ENCODE results near the gene CTSW.

Gene CTSW

DNA sequence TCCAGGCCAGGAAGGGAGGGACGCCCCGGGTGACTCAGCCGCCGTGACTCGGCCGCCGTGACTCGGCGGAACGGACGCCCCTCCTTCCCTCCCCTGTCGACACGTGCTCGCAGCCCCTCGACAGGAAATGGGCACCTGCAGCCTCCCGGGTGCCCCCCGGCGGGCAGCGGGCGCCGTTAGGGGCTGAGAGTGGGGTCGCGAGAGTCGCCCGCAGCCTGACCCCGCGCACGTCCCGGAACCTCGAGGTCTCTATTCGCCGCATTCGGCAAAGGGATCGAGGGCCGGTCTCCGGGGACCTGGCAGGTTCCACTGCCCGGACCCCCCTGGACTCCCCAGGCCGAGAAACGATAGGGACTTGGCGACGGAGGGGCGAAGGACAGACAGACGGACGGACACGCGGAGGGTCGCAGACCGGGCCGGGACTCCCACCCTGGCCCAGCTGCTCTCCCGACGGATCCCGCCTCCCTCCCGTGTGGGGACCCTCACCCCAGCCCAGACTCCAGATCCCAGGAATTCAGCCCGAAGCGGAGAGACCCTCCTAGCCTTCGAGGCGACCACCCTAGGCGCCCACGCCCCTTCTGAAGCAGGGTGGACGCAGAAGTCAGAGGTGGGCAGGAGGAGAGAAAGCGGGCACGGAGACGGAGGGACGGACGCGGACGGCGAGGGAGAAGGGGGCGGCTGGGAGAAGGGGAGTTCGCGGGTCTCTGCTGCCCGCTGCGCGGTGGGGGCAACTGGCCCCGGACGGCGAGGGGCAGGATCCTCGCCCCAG, 19.9 kb downstream of the CTSW start:
- no peak for TF ChIP-seq EZH2 (IDR thresholded peaks at IDR 0.05; ENCODE audit: borderline replicate concordance, low read length)
- TF ChIP-seq, protein P1, sequence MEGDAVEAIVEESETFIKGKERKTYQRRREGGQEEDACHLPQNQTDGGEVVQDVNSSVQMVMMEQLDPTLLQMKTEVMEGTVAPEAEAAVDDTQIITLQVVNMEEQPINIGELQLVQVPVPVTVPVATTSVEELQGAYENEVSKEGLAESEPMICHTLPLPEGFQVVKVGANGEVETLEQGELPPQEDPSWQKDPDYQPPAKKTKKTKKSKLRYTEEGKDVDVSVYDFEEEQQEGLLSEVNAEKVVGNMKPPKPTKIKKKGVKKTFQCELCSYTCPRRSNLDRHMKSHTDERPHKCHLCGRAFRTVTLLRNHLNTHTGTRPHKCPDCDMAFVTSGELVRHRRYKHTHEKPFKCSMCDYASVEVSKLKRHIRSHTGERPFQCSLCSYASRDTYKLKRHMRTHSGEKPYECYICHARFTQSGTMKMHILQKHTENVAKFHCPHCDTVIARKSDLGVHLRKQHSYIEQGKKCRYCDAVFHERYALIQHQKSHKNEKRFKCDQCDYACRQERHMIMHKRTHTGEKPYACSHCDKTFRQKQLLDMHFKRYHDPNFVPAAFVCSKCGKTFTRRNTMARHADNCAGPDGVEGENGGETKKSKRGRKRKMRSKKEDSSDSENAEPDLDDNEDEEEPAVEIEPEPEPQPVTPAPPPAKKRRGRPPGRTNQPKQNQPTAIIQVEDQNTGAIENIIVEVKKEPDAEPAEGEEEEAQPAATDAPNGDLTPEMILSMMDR (IDR thresholded peaks at IDR 0.05; ENCODE audit: low read length), result no peak
- H3K79me2 ChIP-seq (ENCODE audit: insufficient read depth, low read length), result no peaks in the 10 kb centered on the region
- no peaks in the 10 kb centered on the region for H3K9me3 ChIP-seq (ENCODE audit: low read length)
- no peaks in the 10 kb centered on the region for H3F3A ChIP-seq (ENCODE audit: insufficient read depth, low read length)
- peaks cover 19% of the 10 kb centered on the region for H3K4me1 ChIP-seq (ENCODE audit: insufficient read depth, low read length, severe bottlenecking)
- no peak overlapping the region for H3K27ac ChIP-seq (ENCODE audit: low read depth, low read length, poor library complexity, severe bottlenecking)
- peak overlapping the region; percentile 21; the same call in 1 of the 2 replicates for H3K9ac ChIP-seq (ENCODE audit: low read length)
- no peaks in the 10 kb centered on the region for H4K20me1 ChIP-seq (ENCODE audit: insufficient read depth, low read length)
- H3K9me2 ChIP-seq (ENCODE audit: low read depth, low read length), result no peaks in the 10 kb centered on the region
- H3K4me3 ChIP-seq (ENCODE audit: low read depth, low read length, poor library complexity, severe bottlenecking), result peak overlapping the region; percentile 57
- no peak overlapping the region for H2AFZ ChIP-seq (ENCODE audit: low read length)
- peaks cover 9% of the 10 kb centered on the region; the same call in 1 of the 2 replicates for H3K27me3 ChIP-seq (ENCODE audit: insufficient read depth, low read length)
- H3K36me3 ChIP-seq (ENCODE audit: insufficient read depth, low read length), result no peaks in the 10 kb centered on the region
- peak overlapping the region; percentile 68 for H3K4me2 ChIP-seq (ENCODE audit: low read length)

- Histone ChIP-seq H2AFZ (ENCODE audit: low read length) (no peak within 1 kb of the TSS), H3K36me3 (ENCODE audit: insufficient read depth, low read length) (no peaks in the 10 kb centered on the region), H3K79me2 (ENCODE audit: insufficient read depth, low read length) (no peaks in the 10 kb centered on the region), H4K20me1 (ENCODE audit: insufficient read depth, low read length) (no peaks in the 10 kb centered on the region), H3F3A (ENCODE audit: insufficient read depth, low read length) (no peaks in the 10 kb centered on the region), H3K9me2 (ENCODE audit: low read depth, low read length) (no peaks in the 10 kb centered on the region), H3K27ac (ENCODE audit: low read depth, low read length, poor library complexity, severe bottlenecking) (no peak within 1 kb of the TSS), H3K9me3 (ENCODE audit: low read length) (no peaks in the 10 kb centered on the region), H3K4me2 (ENCODE audit: low read length) (peak within 1 kb of the TSS; percentile 68), H3K4me1 (ENCODE audit: insufficient read depth, low read length, severe bottlenecking) (peaks cover 19% of the 10 kb centered on the region), H3K9ac (ENCODE audit: low read length) (peak within 1 kb of the TSS; percentile 21; the same call in 1 of the 2 replicates), H3K4me3 (ENCODE audit: low read depth, low read length, poor library complexity, severe bottlenecking) (peak within 1 kb of the TSS; percentile 57), H3K27me3 (ENCODE audit: insufficient read depth, low read length) (peaks cover 9% of the 10 kb centered on the region; the same call in 1 of the 2 replicates)
- TF ChIP-seq EZH2 (IDR thresholded peaks at IDR 0.05; ENCODE audit: borderline replicate concordance, low read length), result no peak
- TF ChIP-seq, protein P1 (IDR thresholded peaks at IDR 0.05; ENCODE audit: low read length), result no peak
Observed at GRCh38 chr11:65900125-65900898, 20.7 kb downstream of the CTSW start, which contains the start of gene FOSL1. FOSL1 (minus strand) TSS chr11:65900388; CDS start chr11:65900339, 49 bp downstream.

- Histone ChIP-seq H3K27me3 (ENCODE audit: insufficient read depth, low read length) (peaks cover 9% of the 10 kb centered on the region; the same call in 1 of the 2 replicates), H3K4me3 (ENCODE audit: low read depth, low read length, poor library complexity, severe bottlenecking) (peak overlapping the region; percentile 57), H3K4me1 (ENCODE audit: insufficient read depth, low read length, severe bottlenecking) (peaks cover 19% of the 10 kb centered on the region), H3K79me2 (ENCODE audit: insufficient read depth, low read length) (no peaks in the 10 kb centered on the region), H3K27ac (ENCODE audit: low read depth, low read length, poor library complexity, severe bottlenecking) (no peak overlapping the region), H3K4me2 (ENCODE audit: low read length) (peak overlapping the region; percentile 68), H3K9ac (ENCODE audit: low read length) (no peak overlapping the region), H3F3A (ENCODE audit: insufficient read depth, low read length) (no peaks in the 10 kb centered on the region), H3K9me3 (ENCODE audit: low read length) (no peaks in the 10 kb centered on the region), H3K36me3 (ENCODE audit: insufficient read depth, low read length) (no peaks in the 10 kb centered on the region), H4K20me1 (ENCODE audit: insufficient read depth, low read length) (no peaks in the 10 kb centered on the region), H3K9me2 (ENCODE audit: low read depth, low read length) (no peaks in the 10 kb centered on the region), H2AFZ (ENCODE audit: low read length) (no peak overlapping the region)
- TF ChIP-seq, protein P1 (IDR thresholded peaks at IDR 0.05; ENCODE audit: low read length), result no peak
- no peak for TF ChIP-seq EZH2 (IDR thresholded peaks at IDR 0.05; ENCODE audit: borderline replicate concordance, low read length)
Observed at GRCh38 chr11:65900899-65901180, 21.2 kb downstream of the CTSW start.

All from OCI-LY1 (cell line).